Measurements from ENCODE around the gene METTL13. TPM values are rescaled to one million over a fixed set of nuclear protein-coding genes. Genes with fewer than 3 reads are reported as not detected.

Gene METTL13
- total and polyA plus RNA-seq, 2 of the 8 experiments (the other 6 are each of a cell fraction or from before 2014, with no cell fraction given): 38.1 to 66.3 TPM

GRCh38 chr1:171772312-171772711 lies 9.1 kb upstream of the METTL13 start:
- WGBS, 2 experiments (ENCODE audit: extremely low coverage in 1 of 2, insufficient coverage in 1 of 2, insufficient read length in 1 of 2, insufficient replicate concordance in 2 of 2, low coverage in 1 of 2, low lambda C conversion rate in 2 of 2, missing lambda C conversion rate in 1 of 2): 89% methylated on average over 2 of the region's 2 CpGs; no CpG with 5 or more reads in 1 of the 2 experiments
- no peak overlapping the region for H3K4me2 ChIP-seq (ENCODE audit: insufficient read depth in 1 of 2, low read depth in 2 of 2, low read length in 2 of 2)
- H3K18ac ChIP-seq (ENCODE audit: extremely low read depth, low read length): no peak overlapping the region
- H4K8ac ChIP-seq (ENCODE audit: extremely low read depth, insufficient read depth, low read length): no peak overlapping the region
- no peak overlapping the region for H2BK15ac ChIP-seq (ENCODE audit: low read length)
- no peaks in the 10 kb centered on the region for H3K27me3 ChIP-seq (replicated peaks in 1 of 4; ENCODE audit: control insufficient read depth in 3 of 4, extremely low read depth in 1 of 4, insufficient read depth in 3 of 4, low read length in 3 of 4)
- TF ChIP-seq NANOG (IDR thresholded peaks at IDR 0.05; ENCODE audit: insufficient read depth, low read depth, low read length, poor library complexity, severe bottlenecking) (no peak), E2F6 (IDR thresholded peaks at IDR 0.05) (no peak)
- no peak overlapping the region for H3K14ac ChIP-seq (ENCODE audit: insufficient read length)
- no peak overlapping the region for H2BK12ac ChIP-seq (ENCODE audit: low read depth, low read length)
- H3K23me2 ChIP-seq (ENCODE audit: low read depth, low read length): no peaks in the 10 kb centered on the region
- no peak for FAIRE-seq
- H3K9me3 ChIP-seq (ENCODE audit: insufficient read depth in 2 of 2, low read depth in 1 of 2, low read length in 1 of 2): no peaks in the 10 kb centered on the region
- H4K91ac ChIP-seq (replicated peaks; ENCODE audit: insufficient read length, low read length): no peak overlapping the region
- H2BK120ac ChIP-seq (replicated peaks; ENCODE audit: low read depth, low read length): no peak overlapping the region
- H3K56ac ChIP-seq (replicated peaks; ENCODE audit: insufficient read length, low read depth, low read length): no peak overlapping the region
- H3K4me1 ChIP-seq (replicated peaks in 1 of 4; ENCODE audit: control insufficient read depth in 3 of 4, insufficient read depth in 4 of 4, low read length in 3 of 4): no peaks in the 10 kb centered on the region
- no peaks in the 10 kb centered on the region for H3K79me2 ChIP-seq (ENCODE audit: control insufficient read depth in 1 of 2, insufficient read depth in 2 of 2, low read length in 2 of 2)
- H4K5ac ChIP-seq (ENCODE audit: insufficient read length, low read depth, low read length): no peak overlapping the region
- no peak overlapping the region for H2BK20ac ChIP-seq (ENCODE audit: low read length)
- H3K23ac ChIP-seq (ENCODE audit: insufficient read length): no peak overlapping the region
- no peak overlapping the region for H3K4me3 ChIP-seq (ENCODE audit: extremely low read depth in 1 of 4, insufficient read depth in 2 of 4, low read depth in 3 of 4, low read length in 4 of 4)
- no peak overlapping the region for H2AFZ ChIP-seq (ENCODE audit: low read length)
- no peak overlapping the region for H2BK5ac ChIP-seq (ENCODE audit: low read depth, low read length)
- H3K27ac ChIP-seq (ENCODE audit: low read depth, low read length): no peak overlapping the region
- no peak overlapping the region for H3K4ac ChIP-seq (replicated peaks; ENCODE audit: insufficient read length, low read depth, low read length)
- DNase-seq (ENCODE audit: low read depth in 1 of 2, low spot score in 2 of 2): no peak
- H2AK5ac ChIP-seq (ENCODE audit: low read depth, low read length): no peak overlapping the region
- H4K20me1 ChIP-seq (replicated peaks in 1 of 2; ENCODE audit: control insufficient read depth in 1 of 2, insufficient read depth in 2 of 2, low read length in 2 of 2): no peaks in the 10 kb centered on the region
- ChIA-PET POLR2A (ENCODE audit: partially characterized antibody) (no interaction called here), CTCF (ENCODE audit: partially characterized antibody) (interaction anchor here (1.6 to 2.3 kb wide), 2 partner anchors 29 to 127 kb away, joined by 4 to 6 read pairs; no protein-coding TSS in a partner anchor)
- no peaks in the 10 kb centered on the region for H3K79me1 ChIP-seq (ENCODE audit: low read depth, low read length)
- H3K9ac ChIP-seq (replicated peaks in 1 of 4; ENCODE audit: extremely low read depth in 1 of 4, low read depth in 3 of 4, low read length in 3 of 4): no peak overlapping the region
- H3K36me3 ChIP-seq (ENCODE audit: control insufficient read depth in 2 of 4, insufficient read depth in 4 of 4, low read length in 3 of 4): no peaks in the 10 kb centered on the region
